GM18505 (cell line): ENCODE results near the gene BAZ2B.

Experiments
- ATAC-seq: cut with Tn5 transposase; IDR thresholded peaks from one replicate; pipeline ENCODE4 v1.9.1; 2021; ENCODE audit not compliant: unreplicated experiment
- POLR2A ChIP-seq: IDR thresholded peaks from 4 replicates; pipeline ENCODE4 v1.6.1; 2011; ENCODE audit warnings: borderline replicate concordance; ENCODE audit not compliant: insufficient read depth, insufficient read length; ENCODE audit errors: extremely low read depth

The BAZ2B gene

DNA sequence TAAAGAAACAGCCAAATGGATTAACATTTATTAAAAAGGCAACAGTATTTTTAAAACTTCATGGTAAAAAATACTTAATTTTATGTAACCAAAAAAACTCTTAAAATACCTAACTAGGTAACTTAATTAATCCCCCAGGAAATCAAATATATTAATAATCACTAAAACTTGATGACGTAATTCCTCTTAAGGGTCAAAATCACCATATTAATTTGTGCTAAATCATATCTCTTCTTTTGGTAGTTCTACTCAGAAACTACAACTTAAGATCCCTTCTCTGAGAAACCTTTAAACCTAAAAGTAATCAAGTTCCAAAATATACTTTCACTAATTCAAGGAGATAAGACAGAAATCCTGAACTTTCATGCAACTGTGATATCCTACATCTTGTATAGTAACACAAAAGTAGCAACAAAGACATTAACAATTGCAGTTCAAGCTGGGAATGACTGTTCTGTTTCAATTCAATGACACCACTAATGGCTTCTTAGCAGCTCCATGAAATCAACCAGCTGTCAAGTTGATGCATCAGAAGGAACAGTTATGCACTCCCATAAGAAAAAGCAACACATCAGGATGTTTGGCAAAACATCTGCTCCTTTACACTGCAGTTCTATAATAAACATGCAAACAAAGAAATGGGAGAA, 4.0 kb downstream of the BAZ2B start:
- ATAC-seq, result no peak
- no peak for TF ChIP-seq POLR2A

DNA sequence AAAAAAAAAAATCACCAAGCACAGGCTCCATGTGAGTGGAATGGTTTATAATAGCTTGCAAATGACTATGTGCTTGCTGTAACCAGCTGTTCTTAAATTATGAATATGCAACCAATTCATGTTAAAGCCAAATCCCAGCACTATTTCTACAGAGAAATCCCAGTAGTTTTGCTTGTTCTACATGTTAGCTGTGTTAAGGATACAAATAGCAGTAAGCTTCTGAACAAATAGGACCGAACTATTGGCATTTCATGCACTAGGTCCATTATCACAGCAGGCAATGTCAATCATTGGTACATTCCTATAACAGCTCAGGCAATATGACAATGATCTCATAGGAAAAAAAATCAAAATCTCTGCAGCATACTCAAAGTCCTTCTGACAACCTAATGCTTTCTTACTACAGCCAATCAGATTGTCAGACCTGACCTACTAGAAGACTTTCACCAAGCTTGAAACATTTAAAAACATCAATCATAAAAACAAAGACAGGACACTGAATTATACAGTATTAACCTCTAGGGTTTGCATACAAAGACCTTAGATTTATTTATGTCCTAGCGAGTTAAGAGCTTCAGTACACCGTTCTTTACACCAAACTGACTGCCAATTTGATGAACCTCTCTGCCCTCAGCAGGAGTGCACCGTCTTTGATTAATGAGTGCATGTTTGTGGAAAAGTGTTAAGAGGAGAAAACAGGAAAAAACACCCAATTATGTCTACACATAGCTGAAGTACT, 6.4 kb downstream of the BAZ2B start:
- no peak for ATAC-seq
- TF ChIP-seq POLR2A, result no peak

DNA sequence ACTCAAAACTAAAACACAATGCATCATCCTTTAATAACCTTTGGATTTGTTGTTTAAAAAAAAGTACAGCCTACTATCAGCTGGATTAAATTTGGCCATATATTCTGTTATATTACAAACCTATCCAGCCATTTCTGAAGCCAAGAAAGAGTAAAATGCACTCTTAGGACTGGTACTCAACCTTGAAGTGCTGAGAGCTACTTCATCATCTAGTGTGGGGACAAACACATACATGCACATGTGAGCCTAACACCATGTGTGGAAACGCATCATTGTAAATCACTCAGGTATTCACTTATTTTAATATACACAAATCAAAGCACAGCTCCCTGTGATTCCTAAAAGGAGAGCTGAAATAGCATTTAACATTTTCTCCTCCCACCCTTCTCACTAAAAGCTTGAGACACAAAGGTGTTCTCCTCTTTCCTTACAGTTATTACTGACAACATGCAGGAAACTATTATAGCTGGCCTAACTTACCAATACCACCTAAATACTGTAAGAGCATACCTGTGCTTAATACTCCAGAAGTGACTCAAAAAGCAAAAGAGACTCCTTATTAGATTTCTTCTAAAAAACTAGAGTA, 7.5 kb downstream of the BAZ2B start:
- no peak for TF ChIP-seq POLR2A
- ATAC-seq, result no peak

DNA sequence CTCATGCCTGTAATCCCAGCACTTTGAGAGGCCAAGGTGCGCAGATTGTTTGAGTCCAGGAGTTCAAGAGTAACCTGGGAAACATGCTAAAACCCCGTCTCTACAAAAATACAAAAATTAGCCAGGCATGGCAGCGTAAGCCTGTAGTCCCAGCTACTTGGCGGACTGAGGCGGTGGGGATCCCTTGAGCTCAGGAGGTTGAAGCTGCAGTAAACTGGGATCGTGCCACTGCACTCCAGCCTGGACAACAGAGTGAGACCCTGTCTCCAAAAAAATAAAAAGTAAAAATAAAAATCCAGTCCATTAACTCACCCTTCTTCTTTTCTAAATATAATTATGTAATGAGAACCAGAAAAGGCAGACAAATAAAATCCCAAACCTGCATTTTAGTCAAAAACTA, 8.2 kb downstream of the BAZ2B start:
- TF ChIP-seq POLR2A, result no peak
- no peak for ATAC-seq

DNA sequence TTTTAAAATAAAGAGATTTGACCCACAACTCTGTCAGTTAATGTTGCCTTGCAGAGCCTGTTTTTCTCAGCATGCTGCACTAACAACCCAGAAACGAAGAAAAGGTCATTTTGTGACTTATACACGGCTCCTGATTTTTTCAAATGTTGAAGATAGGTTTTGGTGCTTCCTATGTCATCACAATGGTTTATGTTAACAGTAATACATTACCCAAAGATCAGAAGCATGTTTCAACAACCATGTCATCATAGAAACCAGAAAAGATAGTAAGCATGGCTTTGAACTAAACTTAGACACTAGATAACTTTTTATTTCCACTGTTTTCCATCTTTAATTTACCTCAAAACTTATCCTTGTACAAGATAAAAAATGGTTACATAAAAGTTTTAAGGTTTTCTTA, 10.1 kb downstream of the BAZ2B start:
- no peak for ATAC-seq
- TF ChIP-seq POLR2A, result no peak

DNA sequence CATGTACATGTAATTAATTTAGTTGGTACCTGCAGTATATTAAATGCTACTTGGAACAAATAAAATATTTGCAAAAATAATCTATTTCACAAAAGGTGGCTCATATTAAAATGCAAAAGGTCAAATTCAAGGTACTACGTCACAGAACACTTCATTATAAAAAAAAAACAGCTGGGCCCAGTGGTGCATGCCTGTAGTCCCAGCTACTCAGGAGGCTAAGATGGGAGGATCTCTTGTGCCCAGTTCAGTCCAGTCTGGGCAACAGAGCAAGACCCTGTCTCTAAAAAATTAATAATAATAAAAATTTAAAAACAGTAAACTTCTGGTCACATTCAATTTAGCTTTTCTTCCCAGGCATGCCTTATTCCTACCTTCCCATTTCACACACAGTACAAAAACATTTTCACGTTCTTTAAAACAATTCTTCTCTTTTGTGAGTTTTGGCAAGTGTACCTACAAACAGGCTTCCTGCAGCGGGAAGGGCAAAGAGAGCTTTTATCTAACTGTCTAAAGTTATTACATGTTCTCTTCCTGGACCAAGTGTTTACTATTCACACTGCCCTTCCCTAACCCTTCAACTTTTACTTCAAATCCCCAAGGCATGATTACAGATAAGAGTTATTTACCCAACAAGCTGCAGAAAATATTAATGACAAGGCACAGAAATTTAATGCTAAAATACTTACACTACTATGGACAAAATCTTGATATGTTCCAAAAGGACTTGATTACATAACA, 10.7 kb downstream of the BAZ2B start:
- no peak for ATAC-seq

DNA sequence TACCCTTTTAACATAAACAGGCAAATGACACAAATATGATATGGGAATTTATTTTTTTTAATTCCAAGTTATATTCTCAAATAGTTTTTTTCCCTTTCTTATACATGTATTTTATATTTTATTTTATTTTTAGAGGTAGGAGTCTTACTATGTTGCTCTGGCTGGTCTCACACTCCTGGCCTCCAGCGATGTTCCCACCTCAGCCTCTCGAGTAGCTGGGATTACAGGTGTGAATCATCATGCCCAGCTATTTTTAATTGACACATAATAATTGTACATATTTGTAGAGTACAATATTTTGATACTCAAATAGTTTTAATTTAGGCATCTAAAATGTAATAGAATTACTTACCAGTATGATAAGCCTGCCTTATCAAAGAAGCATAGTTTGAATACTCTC, 12.2 kb downstream of the BAZ2B start:
- no peak for TF ChIP-seq POLR2A
- no peak for ATAC-seq

More for the DNA sequence above, 10.7 kb downstream of the BAZ2B start:
- no peak for TF ChIP-seq POLR2A

DNA sequence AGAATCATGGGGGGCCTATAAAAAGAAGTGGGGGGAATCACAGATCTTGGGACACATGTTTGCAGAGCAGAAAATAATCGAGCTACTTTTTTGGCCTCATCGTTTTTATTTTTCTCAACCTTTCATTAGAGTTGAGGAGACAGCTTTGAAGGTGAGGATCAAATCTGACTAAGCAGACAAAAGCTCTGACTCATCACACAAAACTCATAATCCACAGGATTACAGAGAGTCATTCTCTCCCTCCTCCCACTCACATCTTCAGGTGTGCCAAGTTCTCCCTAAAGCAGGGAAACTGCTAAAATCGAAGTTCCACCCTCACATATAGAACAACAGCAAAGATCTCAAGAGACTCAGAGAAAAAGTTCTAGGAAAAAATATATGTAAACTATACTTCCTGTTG, 15.6 kb downstream of the BAZ2B start:
- ATAC-seq, result no peak
- no peak for TF ChIP-seq POLR2A

DNA sequence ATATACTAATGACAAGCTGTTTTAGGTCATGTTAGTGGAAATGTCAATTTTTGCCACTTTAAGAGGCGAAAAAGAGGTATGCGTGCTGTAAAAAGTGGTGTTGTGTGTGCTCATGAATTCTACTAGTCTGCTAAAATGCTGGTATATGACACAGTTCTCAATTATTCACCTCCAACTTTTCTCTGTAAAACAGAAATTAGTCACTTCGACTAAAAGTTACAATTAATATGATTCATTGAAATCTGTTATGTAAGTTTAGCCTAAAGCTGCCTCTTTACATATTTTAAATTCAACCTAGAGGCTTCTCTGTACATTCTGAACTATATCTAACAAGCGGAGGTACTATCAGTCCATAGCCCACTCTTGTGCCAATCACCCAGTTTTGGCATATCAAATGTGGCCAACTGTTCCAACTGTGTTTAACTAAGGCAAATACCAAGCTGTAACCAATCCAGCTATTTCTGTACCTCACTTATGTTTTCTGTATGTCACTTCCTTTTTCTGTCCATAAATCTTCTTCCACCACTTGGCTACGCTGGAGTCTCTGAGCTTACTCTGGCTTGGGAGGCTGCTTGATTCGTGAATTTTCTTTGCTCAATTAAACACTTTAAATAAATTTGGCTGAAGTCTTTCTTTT, 20.8 kb downstream of the BAZ2B start:
- no peak for ATAC-seq
- no peak for TF ChIP-seq POLR2A

DNA sequence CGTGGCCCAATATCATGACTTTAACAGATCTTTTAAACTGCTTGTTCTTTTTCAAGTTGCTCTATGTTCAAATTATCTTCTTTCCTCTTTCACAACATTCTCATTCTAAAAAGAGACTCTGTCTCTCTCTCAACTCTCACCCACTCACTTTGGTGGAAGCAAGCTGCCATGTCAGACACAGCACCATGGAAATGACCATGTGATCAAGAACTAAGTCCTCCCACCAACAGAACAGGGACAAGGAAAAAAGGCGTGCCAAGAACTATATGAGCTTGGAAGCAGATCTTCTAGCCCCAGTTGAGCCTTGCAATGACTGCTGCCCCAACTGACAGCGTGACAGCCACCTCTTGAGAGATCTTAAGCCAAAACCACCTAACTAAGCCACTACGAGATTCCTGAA, 23.9 kb downstream of the BAZ2B start:
- no peak for ATAC-seq
- TF ChIP-seq POLR2A, result no peak

DNA sequence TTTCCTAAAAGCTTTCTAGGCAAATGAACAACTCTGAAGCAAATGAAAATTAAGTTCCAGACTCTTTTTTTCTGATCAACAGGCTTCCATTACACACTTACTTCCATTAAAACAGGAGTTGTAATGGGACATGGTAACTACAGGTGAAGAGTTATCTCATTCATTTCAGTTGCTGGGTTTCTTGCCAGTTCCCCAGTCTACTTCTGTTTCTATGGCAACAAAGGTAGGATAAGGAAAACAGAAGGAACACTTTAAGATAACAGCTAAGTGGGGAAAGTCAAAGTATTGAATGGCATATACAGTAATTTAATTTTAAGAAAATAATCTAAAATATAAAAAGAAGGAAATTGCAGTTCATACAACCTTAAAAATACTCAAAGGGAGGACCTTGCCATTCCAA, 25.1 kb downstream of the BAZ2B start:
- no peak for ATAC-seq

DNA sequence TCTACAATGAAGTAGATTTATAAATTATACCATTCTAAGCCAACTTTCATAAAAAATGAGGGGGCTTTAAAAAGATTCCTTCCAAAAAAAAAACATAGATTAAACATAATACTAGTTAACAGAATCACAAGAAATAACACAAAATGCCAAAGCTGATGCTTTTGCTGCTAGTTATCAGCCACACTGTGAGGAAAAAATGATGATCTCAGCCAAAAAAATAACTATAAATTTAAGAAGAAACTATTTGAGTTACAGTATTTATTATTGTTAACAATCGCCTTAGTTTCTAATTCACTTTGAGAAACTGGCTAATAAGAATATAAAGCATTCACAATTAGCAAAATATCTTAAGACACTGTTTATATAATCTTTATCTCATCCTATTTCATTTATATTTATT, 27.1 kb downstream of the BAZ2B start:
- no peak for ATAC-seq
- TF ChIP-seq POLR2A, result no peak

More for the DNA sequence above, 25.1 kb downstream of the BAZ2B start:
- no peak for TF ChIP-seq POLR2A

DNA sequence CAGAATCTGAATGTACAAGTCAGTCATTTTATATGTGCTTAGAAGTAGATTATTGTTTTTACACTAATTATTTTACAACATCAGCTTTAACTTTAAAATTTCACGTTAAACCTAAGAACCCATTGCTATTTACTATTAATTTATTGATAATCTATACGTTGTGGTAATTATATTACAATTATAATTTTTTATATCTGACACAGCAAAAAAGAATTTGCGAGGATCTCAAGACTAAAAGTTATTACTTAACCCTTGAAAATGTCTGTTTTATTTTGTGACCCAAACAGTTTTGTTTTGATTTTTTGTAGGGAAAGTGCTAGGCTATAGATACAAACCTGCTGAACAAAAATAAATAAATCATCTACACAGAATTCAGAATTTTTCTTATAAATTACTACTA, 30.3 kb downstream of the BAZ2B start:
- ATAC-seq, result no peak
- TF ChIP-seq POLR2A, result no peak
